ENCODE data around the gene CEP112. TPM values are rescaled to one million over a fixed set of nuclear protein-coding genes. Genes with fewer than 3 reads are reported as not detected.

CEP112 gene
- total and polyA plus RNA-seq, 5 experiments from 2014 or later, result 0.27 to 2.0 (median 1.7) TPM; not detected in 2

DNA sequence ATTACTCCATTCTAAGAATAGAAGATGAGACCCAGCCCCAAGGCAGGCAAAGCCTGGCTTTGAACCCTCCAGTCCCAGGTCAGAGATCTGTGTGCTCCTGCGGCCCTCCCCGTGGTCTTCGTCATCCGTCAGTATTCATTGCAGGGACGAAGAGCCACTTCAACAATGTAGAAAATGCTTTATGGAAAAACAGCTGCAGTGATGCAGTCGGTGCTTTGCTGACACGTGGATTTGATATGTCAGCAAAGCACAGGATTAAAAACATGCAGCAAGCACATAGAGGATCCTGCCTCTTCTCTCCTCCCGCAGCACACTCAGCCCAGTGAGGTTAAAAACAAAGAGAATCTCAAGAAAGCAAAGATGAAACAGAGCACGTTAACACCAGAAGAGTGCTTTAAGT is 513.4 kb downstream of the CEP112 start:
- H3K27me3 Mint-ChIP-seq, result no peaks in the 10 kb centered on the region
- H3K9me3 Mint-ChIP-seq, result peaks cover 0 to 15% (median 2%) of the 10 kb centered on the region in 9 donors
- H3K4me3 Mint-ChIP-seq, result no peak overlapping the region
- peaks cover 0 to 8% (median 0%) of the 10 kb centered on the region in 4 donors for H3K4me1 Mint-ChIP-seq
- POLR2A ChIA-PET, result no interaction called here
- no peak for ATAC-seq
- H3K27ac Mint-ChIP-seq, result no peak overlapping the region
- H3K36me3 Mint-ChIP-seq, result no peaks in the 10 kb centered on the region
- no peak for DNase-seq

DNA sequence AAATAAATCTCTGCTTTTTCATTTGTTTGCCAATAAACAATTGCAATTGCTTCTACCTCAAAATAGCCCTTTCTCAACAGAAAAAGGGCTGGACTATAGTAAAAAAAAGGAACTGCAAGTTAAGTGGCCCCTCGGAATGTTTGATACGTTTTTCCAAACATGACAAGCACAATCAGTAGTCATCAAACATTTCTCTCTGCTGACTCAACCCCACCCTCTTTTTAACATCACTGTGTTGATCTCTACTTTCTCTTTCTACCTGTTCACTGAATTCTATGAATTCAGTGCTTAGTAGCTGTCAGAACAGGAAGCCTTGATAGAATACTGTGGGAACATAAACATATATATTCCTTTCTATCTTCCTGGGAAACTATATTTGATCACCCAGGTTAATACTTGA is 514.0 kb downstream of the CEP112 start:
- Mint-ChIP-seq H3K27ac (no peak overlapping the region), H3K36me3 (no peaks in the 10 kb centered on the region), H3K27me3 (no peaks in the 10 kb centered on the region), H3K4me1 (peaks cover 0 to 8% (median 0%) of the 10 kb centered on the region in 4 donors), H3K9me3 (peaks cover 0 to 15% (median 2%) of the 10 kb centered on the region in 9 donors), H3K4me3 (no peak overlapping the region)
- ATAC-seq (no peak), DNase-seq (no peak)
- POLR2A ChIA-PET, result no interaction called here

DNA sequence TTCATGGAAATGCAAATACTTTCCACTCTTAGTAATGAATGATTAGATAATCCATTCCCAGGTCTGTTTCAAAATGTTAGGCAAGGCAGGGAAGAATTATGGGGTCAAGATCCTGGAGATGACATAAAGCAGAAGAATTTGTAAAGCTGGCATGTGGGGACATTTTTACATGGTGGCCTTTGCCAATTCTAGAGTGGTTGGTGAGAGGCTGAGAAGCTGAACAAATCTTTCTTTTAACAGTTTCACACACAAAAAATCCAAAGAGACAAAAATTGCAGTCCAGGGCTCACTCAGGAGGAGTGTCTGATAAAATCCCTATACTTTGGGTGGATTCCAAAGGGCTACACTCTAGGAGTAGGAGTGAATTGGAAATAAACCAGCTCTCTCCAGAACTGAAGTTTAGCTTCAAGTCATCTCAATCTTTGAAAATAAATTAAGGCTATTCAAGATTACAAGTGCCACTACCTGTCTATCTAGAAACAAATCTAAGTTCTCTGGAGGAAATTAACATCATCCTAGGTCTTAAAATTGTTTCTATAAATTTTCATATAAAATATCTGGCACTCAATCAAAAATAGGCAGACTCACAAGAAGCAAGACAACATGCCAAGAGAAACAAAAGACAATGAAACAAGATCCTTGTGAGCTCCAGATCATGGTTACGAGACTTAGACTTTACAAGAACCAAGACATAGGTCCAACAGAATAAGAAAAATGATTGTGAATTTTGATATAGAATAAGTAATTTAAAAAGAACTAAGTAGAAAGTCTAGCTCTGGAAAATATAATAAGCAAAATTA is 517.5 kb downstream of the CEP112 start:
- DNase-seq (no peak), ATAC-seq (no peak)
- H3K9me3 Mint-ChIP-seq, result peaks cover 0 to 8% (median 0%) of the 10 kb centered on the region in 9 donors
- peaks cover 0 to 2% (median 0%) of the 10 kb centered on the region in 5 donors for H3K27me3 Mint-ChIP-seq
- peaks cover 0 to 8% (median 0%) of the 10 kb centered on the region in 4 donors for H3K4me1 Mint-ChIP-seq
- no peak overlapping the region for H3K4me3 Mint-ChIP-seq
- no peak overlapping the region for H3K27ac Mint-ChIP-seq
- POLR2A ChIA-PET, result no interaction called here
- no peaks in the 10 kb centered on the region for H3K36me3 Mint-ChIP-seq

DNA sequence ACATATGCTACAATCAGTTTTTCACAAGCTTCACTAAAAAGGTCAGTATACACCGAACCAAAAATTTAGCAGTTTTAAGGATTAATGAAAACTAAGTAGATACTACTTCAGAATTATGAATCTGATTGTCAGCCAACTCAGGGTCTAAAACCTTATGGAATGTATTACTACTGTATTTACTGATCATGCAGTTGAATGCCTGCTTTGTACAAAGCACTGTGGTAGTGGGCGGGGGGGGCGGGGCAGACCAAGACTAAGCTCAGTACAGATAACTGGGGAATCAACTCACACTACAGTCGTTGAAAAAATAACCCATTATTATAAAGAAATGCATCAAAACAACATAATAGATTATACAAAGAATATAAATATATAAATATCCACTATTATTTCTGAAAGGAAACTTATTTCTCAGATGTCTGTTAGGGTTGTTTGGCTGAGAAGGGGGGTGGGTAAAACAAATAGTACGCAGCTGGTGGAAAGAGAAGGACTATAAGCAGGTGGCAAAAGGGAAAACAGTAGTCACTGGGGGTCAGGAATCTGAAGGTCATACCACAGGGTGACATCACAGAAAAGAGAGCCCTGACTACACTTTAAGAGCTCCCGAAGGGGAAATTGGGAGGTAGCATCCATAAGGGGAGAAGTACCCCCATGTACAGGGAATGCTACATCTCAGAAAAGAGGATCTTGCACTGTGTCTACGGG is 521.1 kb downstream of the CEP112 start:
- POLR2A ChIA-PET, result no interaction called here
- Mint-ChIP-seq H3K36me3 (no peaks in the 10 kb centered on the region), H3K27me3 (peaks cover 0 to 3% (median 2%) of the 10 kb centered on the region in 5 donors), H3K27ac (no peak overlapping the region), H3K4me3 (no peak overlapping the region), H3K9me3 (peaks cover 0 to 8% (median 0%) of the 10 kb centered on the region in 9 donors), H3K4me1 (no peaks in the 10 kb centered on the region)
- ATAC-seq, result no peak
- no peak for DNase-seq

DNA sequence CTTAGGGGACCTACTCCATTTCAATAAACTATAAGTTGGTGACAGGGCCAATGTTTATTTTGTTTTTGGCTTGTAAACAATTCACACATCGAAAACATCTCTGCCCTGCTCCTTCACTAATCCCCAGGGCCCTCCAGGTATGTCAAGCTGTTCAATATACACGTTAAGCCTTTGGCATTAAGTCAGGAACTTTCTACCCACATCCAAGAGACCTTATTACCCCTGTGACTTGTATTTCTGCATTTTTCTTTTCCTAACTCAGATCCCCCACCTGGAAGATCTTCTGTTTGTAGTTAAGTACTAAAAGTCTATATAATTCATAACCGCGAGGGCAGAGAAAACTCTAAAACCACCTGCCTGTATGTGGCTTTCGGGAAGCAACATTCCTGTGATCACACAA is 523.7 kb downstream of the CEP112 start:
- H3K4me1 Mint-ChIP-seq, result no peaks in the 10 kb centered on the region
- POLR2A ChIA-PET, result no interaction called here
- ATAC-seq (no peak), DNase-seq (no peak)
- peaks cover 0 to 2% (median 0%) of the 10 kb centered on the region in 3 donors for H3K36me3 Mint-ChIP-seq
- H3K9me3 Mint-ChIP-seq, result peaks cover 0 to 1% (median 0%) of the 10 kb centered on the region in 9 donors
- H3K27ac Mint-ChIP-seq, result no peak overlapping the region
- peaks cover 0 to 4% (median 3%) of the 10 kb centered on the region in 5 donors for H3K27me3 Mint-ChIP-seq
- H3K4me3 Mint-ChIP-seq, result no peak overlapping the region

DNA sequence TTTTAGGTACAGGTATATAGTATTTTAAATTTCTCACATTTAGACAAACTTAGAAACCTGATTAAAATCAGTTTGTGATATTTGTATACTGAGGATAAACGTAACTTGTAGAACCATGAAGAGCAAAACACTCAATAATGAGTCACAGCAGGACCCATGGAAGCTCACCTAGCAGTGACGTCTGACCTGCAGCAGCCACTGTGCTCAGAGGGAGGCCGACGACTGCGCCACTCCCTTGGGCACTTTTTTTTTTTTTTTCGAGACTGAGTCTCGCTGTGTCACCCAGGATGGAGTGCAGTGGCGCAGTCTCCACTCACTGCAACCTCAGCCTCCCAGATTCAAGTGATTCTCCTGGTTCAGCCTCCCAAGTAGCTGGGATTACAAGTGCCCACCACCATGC is 524.3 kb downstream of the CEP112 start:
- no peak for DNase-seq
- Mint-ChIP-seq H3K36me3 (peaks cover 0 to 2% (median 0%) of the 10 kb centered on the region in 3 donors), H3K27ac (no peak overlapping the region), H3K4me1 (no peaks in the 10 kb centered on the region), H3K27me3 (peaks cover 0 to 4% (median 3%) of the 10 kb centered on the region in 5 donors), H3K9me3 (peaks cover 0 to 1% (median 0%) of the 10 kb centered on the region in 9 donors), H3K4me3 (no peak overlapping the region)
- no peak for ATAC-seq
- POLR2A ChIA-PET, result no interaction called here

DNA sequence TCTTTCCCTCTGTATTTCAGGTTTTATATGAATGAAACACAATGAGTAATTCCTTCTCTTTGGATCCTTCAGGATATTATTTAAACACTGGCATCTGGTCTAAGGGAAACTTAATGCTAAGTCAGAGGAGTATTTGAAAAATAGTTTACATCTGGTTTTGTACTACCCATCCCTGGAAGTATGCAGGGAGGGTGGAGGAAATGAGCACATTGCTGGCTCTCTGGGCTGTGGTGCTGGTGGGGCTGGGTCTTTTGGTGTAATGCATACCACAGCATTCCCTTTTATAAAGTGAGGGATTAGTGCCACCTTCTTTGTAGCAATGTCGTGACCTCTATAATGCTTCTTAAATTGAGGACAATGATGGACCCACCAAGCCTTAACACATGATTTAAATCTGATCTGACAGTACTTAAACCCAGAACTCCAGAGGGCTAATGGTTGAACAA is 525.0 kb downstream of the CEP112 start:
- DNase-seq, result no peak
- H3K27me3 Mint-ChIP-seq, result peaks cover 0 to 4% (median 3%) of the 10 kb centered on the region in 5 donors
- H3K36me3 Mint-ChIP-seq, result peaks cover 0 to 2% (median 0%) of the 10 kb centered on the region in 3 donors
- H3K4me3 Mint-ChIP-seq, result no peak overlapping the region
- peaks cover 0 to 1% (median 0%) of the 10 kb centered on the region in 9 donors for H3K9me3 Mint-ChIP-seq
- ATAC-seq, result no peak
- POLR2A ChIA-PET, result no interaction called here
- H3K4me1 Mint-ChIP-seq, result no peaks in the 10 kb centered on the region
- no peak overlapping the region for H3K27ac Mint-ChIP-seq

GRCh38 chr17:65665966-65666365 is 526.0 kb downstream of the CEP112 start:
- Mint-ChIP-seq H3K27me3 (peaks cover 0 to 4% (median 3%) of the 10 kb centered on the region in 5 donors), H3K4me1 (peaks cover 0 to 1% (median 0%) of the 10 kb centered on the region in 4 donors), H3K9me3 (peaks cover 0 to 1% (median 0%) of the 10 kb centered on the region in 9 donors), H3K27ac (no peak overlapping the region), H3K4me3 (no peak overlapping the region), H3K36me3 (peaks cover 0 to 2% (median 0%) of the 10 kb centered on the region in 3 donors)
- ATAC-seq (no peak), DNase-seq (no peak)
- POLR2A ChIA-PET, result no interaction called here

DNA sequence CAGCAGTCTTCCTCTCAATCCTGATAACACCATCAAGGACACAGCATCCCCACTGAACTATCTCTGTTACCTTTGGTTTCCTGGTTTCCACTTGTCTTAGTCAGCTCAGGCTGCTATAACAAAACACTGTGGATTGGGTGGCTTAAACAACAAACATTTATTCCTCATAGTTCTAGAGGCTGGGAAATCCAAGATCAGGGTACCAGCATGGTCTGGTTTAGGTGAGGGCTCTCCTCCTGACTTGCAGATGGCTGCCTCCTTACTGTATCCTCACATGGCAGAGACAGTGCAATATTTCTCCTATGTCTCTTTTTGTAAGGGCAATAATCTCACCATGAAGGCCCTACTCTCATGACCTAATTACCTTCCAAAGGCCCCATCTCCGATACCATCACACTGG is 527.2 kb downstream of the CEP112 start:
- no peak for DNase-seq
- no peak for ATAC-seq
- peaks cover 2 to 14% (median 5%) of the 10 kb centered on the region in 4 donors for H3K4me1 Mint-ChIP-seq
- H3K27me3 Mint-ChIP-seq, result peaks cover 0 to 4% (median 1%) of the 10 kb centered on the region in 5 donors
- POLR2A ChIA-PET, result no interaction called here
- peaks cover 0 to 2% (median 0%) of the 10 kb centered on the region in 3 donors for H3K36me3 Mint-ChIP-seq
- no peak overlapping the region for H3K27ac Mint-ChIP-seq
- H3K4me3 Mint-ChIP-seq, result no peak overlapping the region
- H3K9me3 Mint-ChIP-seq, result peaks cover 0 to 1% (median 0%) of the 10 kb centered on the region in 9 donors

DNA sequence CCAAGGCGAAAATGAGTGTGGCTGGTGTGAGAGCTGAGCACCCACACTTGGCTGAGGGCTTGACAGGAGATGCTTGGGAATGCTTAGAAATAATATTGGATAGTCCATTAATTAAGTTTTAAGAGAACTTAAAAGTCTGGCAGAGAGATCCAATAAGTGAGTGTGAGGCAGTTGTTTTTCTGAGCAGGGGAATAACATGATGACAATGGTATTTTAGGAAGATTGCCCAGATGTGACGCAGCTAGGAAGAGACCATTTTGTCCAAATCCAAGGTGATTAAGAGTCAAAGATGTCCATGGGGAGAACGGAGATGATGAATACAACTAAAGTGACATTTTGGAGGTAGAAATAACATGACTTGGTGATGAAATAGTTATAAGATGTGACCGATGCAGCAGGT is 527.7 kb downstream of the CEP112 start:
- Mint-ChIP-seq H3K9me3 (peaks cover 0 to 1% (median 0%) of the 10 kb centered on the region in 9 donors), H3K27me3 (peaks cover 0 to 4% (median under 1%) of the 10 kb centered on the region in 5 donors), H3K4me1 (peaks cover 2 to 14% (median 7%) of the 10 kb centered on the region in 4 donors), H3K27ac (no peak overlapping the region), H3K4me3 (no peak overlapping the region), H3K36me3 (peaks cover 0 to 2% (median 0%) of the 10 kb centered on the region in 3 donors)
- no peak for DNase-seq
- POLR2A ChIA-PET, result no interaction called here
- no peak for ATAC-seq

DNA sequence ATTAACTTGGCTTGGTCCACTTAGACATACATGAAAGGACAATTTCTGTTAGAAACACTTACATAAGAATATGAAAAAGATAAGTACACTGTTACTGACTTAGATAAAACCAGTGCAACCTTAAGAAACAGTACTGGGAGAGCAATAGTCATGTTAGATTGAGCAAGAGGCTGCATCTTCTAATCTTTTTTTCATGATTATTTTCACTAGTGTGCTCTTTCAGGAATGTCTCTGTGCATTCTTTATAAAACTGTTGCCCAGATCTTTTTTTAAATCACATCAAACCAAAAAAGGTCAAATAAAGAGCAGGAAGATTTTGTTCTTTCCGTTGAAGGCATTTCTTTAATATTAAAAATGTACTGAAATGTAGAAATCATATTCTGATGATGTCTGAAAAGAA is 529.7 kb downstream of the CEP112 start:
- POLR2A ChIA-PET, result no interaction called here
- Mint-ChIP-seq H3K9me3 (peaks cover 0 to 1% (median 0%) of the 10 kb centered on the region in 9 donors), H3K4me3 (no peak overlapping the region), H3K36me3 (peaks cover 0 to 2% (median 0%) of the 10 kb centered on the region in 3 donors), H3K4me1 (peaks cover 2 to 14% (median 8%) of the 10 kb centered on the region in 4 donors), H3K27ac (no peak overlapping the region), H3K27me3 (peaks cover 0 to 4% (median 0%) of the 10 kb centered on the region in 5 donors)
- no peak for DNase-seq
- ATAC-seq, result no peak

DNA sequence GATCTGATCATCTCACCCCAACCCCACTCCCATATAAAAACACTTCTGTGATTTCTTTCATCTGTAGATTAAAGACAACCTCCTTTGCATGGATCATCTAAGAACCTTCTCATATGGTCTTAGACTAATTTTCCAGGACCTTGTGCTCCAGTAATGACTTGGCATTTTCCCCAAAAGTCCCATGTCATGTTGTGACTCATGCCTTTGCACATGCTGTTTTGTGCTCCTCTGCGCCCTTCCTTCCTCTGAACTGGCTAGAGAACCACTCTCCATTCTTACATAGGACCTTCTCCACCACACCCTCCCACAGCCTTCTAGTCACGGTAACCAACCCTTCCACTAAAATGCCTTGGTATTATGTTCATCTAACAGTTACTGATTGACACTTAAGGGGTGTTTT is 531.0 kb downstream of the CEP112 start:
- peaks cover 2 to 14% (median 9%) of the 10 kb centered on the region in 4 donors for H3K4me1 Mint-ChIP-seq

GRCh38 chr17:65660078-65660477 is 531.9 kb downstream of the CEP112 start:
- POLR2A ChIA-PET, result no interaction called here
- ATAC-seq (no peak), DNase-seq (no peak)
- Mint-ChIP-seq H3K4me1 (peaks cover 2 to 14% (median 9%) of the 10 kb centered on the region in 4 donors), H3K27ac (peak overlapping the region in 2 of 10 donors; percentile 19 to 57), H3K4me3 (no peak overlapping the region), H3K9me3 (peaks cover 0 to 1% (median 0%) of the 10 kb centered on the region in 9 donors), H3K27me3 (peaks cover 0 to 1% (median 0%) of the 10 kb centered on the region in 5 donors), H3K36me3 (peaks cover 0 to 2% (median 0%) of the 10 kb centered on the region in 3 donors)

More for the DNA sequence above, 531.0 kb downstream of the CEP112 start:
- POLR2A ChIA-PET, result no interaction called here
- H3K27me3 Mint-ChIP-seq, result peaks cover 0 to 3% (median 0%) of the 10 kb centered on the region in 5 donors
- no peak for ATAC-seq
- DNase-seq, result no peak
- H3K27ac Mint-ChIP-seq, result peak overlapping the region in 1 of 10 donors; percentile 14
- peaks cover 0 to 1% (median 0%) of the 10 kb centered on the region in 9 donors for H3K9me3 Mint-ChIP-seq
- H3K36me3 Mint-ChIP-seq, result peaks cover 0 to 2% (median 0%) of the 10 kb centered on the region in 3 donors
- no peak overlapping the region for H3K4me3 Mint-ChIP-seq
